ENCODE data around the gene C10orf105.

C10orf105 gene

GRCh38 chr10:71677261-71677660 lies 42.3 kb downstream of the C10orf105 start:
- DNase-seq (ENCODE audit: low read depth in 2 of 2) = no peak

DNA sequence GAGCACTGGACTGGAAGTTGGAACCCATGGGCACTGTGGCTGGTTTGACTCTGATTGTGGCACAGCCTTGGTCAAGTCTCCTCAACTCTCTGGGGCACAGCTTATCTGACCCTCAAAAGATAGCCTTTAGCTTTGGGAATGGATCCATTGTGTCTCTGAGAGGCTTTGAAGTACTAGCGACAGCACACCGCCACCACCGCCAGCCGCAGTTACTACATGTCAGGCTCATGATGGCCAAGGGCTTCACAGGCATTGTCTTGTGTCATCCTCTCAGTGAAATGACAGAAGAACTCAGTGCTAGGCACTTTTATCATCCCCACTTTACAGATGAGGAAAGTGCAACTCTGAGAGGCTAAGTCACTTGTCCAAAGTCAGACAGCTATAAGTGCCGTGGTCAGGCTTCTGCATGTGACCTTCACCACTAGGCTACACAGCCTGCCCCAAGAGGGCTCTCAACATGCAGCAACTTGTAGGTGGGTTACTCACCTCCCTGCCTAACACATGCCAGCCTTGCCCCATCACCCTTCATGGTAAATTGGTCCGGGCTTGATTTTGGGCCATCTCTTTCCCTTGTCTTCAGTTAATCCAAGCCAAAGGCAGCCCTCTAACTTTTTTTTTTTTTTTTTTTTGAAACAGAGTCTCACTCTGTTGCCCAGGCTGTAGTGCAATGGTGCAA lies 44.1 kb downstream of the C10orf105 start:
- no peak for DNase-seq (ENCODE audit: low read depth in 2 of 2)

- no peak for DNase-seq (ENCODE audit: low read depth in 2 of 2)
Measured at GRCh38 chr10:71671994-71672946, 47.3 kb downstream of the C10orf105 start.

- DNase-seq (ENCODE audit: low read depth in 2 of 2) = no peak
Measured at GRCh38 chr10:71667387-71667752, 52.2 kb downstream of the C10orf105 start.

DNA sequence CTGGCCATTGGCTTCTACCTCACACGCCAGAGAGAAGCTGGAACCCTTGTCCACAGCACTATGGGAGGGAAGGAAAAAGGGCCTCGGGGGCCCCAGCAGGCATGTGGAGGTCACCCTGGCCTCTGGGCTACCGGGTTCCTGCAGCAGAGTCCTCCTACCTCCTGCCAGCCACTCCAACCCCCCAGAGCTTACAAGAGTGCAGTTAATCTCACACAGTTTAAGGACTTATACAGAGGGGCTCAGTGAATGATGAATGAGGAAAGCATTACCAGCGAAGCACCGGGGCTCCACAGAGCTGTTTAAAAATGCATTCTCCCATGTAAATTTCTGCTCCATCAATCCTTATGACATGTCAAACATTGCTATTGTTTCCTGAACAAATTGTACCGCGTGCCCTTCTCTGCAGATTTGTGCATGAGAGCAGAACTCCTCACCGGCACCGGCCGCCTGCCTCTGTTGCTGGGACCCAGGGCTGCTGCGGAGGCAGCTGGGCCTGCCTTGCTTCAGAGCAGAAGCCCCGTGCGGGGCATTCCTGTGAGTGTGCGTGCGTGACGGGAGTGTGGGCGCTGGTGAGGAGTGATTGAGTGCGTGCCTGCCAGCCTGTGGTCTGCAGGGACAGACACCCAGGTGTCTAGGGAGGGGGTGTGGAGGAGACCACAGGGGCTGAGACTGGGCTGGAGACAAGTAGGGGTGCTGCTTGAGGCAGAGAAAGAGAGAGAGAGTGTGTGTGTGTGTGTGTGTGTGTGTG lies 52.8 kb downstream of the C10orf105 start:
- no peak for DNase-seq (ENCODE audit: low read depth in 2 of 2)

GRCh38 chr10:71665456-71665855 lies 54.1 kb downstream of the C10orf105 start:
- DNase-seq (ENCODE audit: low read depth in 2 of 2) = no peak

DNA sequence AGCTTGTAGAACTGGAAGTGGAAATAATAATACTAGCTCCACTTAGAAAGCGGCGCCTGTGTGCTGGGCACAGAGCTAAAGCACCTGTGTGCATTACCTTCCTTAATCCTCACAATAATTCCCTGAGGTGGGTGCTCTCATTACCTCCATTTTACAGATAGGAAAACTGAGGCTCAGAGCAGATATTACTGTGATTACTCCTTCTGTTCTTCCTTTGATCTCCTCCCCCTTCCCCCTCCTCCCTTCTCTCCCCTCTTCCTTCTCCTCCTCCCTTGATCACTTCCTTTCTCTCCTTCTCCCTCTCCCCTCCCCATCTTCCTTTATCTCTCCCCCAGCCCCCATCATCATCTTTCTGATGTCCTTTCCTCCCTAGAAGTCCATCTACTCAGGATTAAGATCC lies 55.0 kb downstream of the C10orf105 start:
- no peak for DNase-seq (ENCODE audit: low read depth in 2 of 2)

- DNase-seq (ENCODE audit: low read depth in 2 of 2) = no peak
Measured at GRCh38 chr10:71663311-71663710, 56.3 kb downstream of the C10orf105 start.

DNA sequence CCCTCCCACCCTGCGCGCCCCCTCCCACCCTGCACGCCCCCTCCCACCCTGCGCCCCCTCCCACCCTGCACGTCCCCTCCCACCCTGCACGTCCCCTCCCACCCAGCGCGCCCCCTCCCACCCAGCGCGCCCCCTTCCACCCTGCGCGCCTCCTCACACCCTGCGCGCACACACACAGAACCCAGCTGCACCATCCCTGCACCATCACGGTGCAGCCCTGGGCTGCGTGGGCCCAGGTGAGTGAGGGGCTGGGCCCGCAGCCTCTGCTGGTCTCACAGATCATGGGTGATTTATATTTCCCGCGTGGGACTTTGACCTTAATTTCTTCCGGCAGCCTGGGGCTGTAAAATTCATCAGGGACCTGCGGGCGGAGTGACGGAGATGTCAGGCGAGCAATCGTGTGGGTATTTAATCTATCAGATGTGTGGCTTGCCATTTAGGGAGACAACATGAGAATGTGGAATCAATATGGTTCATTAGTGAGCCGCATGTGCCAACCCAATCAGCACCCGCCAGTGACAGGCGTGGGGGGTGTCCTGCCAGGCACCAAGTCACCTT lies 57.7 kb downstream of the C10orf105 start:
- DNase-seq (ENCODE audit: low read depth in 2 of 2) = no peak

Measured in stimulated activated CD8-positive, alpha-beta memory T cell treated with anti-CD3 and anti-CD28 coated beads, Interleukin-7, amount 100 ng/mL, for 1 hour (primary cell).